Lower leg skin (tissue), 4 donors: ENCODE data around the gene BNC2. TPM values are rescaled to one million over a fixed set of nuclear protein-coding genes. Genes with fewer than 3 reads are reported as not detected.

Source experiments
- DNase-seq, 2 donors: peaks; one replicate each; pipeline ENCODE4 v3.0.0-alpha.2; 2019; ENCODE audit warnings: low spot score in 2 of 2
- H3K4me3 ChIP-seq: fragments of 200-600 bp; sonication (generic); 2 replicates; pipeline ENCODE4 v1.5.1; 2017; ENCODE audit warnings: mild to moderate bottlenecking, low read depth; ENCODE audit not compliant: poor library complexity, severe bottlenecking
- CTCF ChIP-seq, 3 donors: fragments of 450-650 bp; IDR thresholded peaks; one replicate each; pipeline ENCODE4 v1.5.1; 2016; ENCODE audit warnings: antibody characterized with exemption in 3 of 3, mild to moderate bottlenecking in 3 of 3, moderate library complexity in 2 of 3
- POLR2A ChIP-seq, 2 donors: fragments of 450-650 bp; IDR thresholded peaks; one replicate each; pipeline ENCODE4 v1.6.1; 2016 to 2017; ENCODE audit warnings: antibody characterized with exemption in 2 of 2, mild to moderate bottlenecking in 1 of 2, moderate library complexity in 1 of 2
- WGBS, 2 donors: methylation state at CpG; one replicate each; pipeline ENCODE4 v1.1.5; 2018; 5-methylcytosine and 5-hydroxymethylcytosine counted together
- intact Hi-C: fragments of 100-400 bp; cut with DNase I; formaldehyde crosslinking; loops from one replicate; pipeline ENCODE4 v1.15.0; 2023; ENCODE audit warnings: low total_unique reads
- total RNA-seq, 4 donors: library from RNA; depleted of rRNA; stranded (reverse); fragments of >200 nt; gene quantifications; one replicate each; pipeline ENCODE4 v1.1.0, GENCODE V29; 2016

BNC2 gene
- total RNA-seq, 4 donors from 2014 or later, result 1.7 to 8.5 (median 3.7) TPM

- intact Hi-C loops, result no loop called here
- TF ChIP-seq POLR2A (IDR thresholded peaks at IDR 0.05) (no peak), CTCF (IDR thresholded peaks at IDR 0.05) (no peak)
- no peak for DNase-seq
- no peak overlapping the region for H3K4me3 ChIP-seq
- WGBS, 2 donors, result 61 to 83% methylated on average over 3 of the region's 3 CpGs
Measured at GRCh38 chr9:16725066-16725465, 145.4 kb downstream of the BNC2 start.

- TF ChIP-seq CTCF (IDR thresholded peaks at IDR 0.05) (no peak), POLR2A (IDR thresholded peaks at IDR 0.05) (no peak)
- 39 to 56% methylated on average over 6 of the region's 6 CpGs for WGBS, 2 donors
- peak in 1 of 2 donors; percentile 65 for DNase-seq
- no peak overlapping the region for H3K4me3 ChIP-seq
- intact Hi-C loops, result no loop called here
Measured at GRCh38 chr9:16721972-16722371, 148.5 kb downstream of the BNC2 start.

- 68 to 70% methylated on average over 3 of the region's 3 CpGs for WGBS, 2 donors
- TF ChIP-seq POLR2A (IDR thresholded peaks at IDR 0.05) (no peak), CTCF (IDR thresholded peaks at IDR 0.05) (no peak)
- no peak overlapping the region for H3K4me3 ChIP-seq
- DNase-seq, result no peak
- intact Hi-C loops, result no loop called here
Measured at GRCh38 chr9:16720386-16720785, 150.1 kb downstream of the BNC2 start.

- H3K4me3 ChIP-seq, result no peak overlapping the region
Measured at GRCh38 chr9:16719921-16720320, 150.5 kb downstream of the BNC2 start.

GRCh38 chr9:16718952-16719351 lies 151.5 kb downstream of the BNC2 start:
- no peak overlapping the region for H3K4me3 ChIP-seq
- WGBS, 2 donors, result 85 to 86% methylated on average over 3 of the region's 3 CpGs
- intact Hi-C loops, result loop anchor here (1.0 kb wide), 1 partner anchor 25 kb away; no protein-coding TSS in a partner anchor
- no peak for DNase-seq
- no peak for TF ChIP-seq CTCF (IDR thresholded peaks at IDR 0.05)
- TF ChIP-seq POLR2A (IDR thresholded peaks at IDR 0.05), result no peak

More at GRCh38 chr9:16719921-16720320, 150.5 kb downstream of the BNC2 start:
- intact Hi-C loops, result no loop called here
- TF ChIP-seq CTCF (IDR thresholded peaks at IDR 0.05), result no peak
- 54 to 58% methylated on average over 4 of the region's 4 CpGs for WGBS, 2 donors
- no peak for DNase-seq

- TF ChIP-seq POLR2A (IDR thresholded peaks at IDR 0.05) (no peak), CTCF (IDR thresholded peaks at IDR 0.05) (no peak)
- 89 to 91% methylated on average over 1 of the region's 1 CpG for WGBS, 2 donors
- no peak overlapping the region for H3K4me3 ChIP-seq
- intact Hi-C loops, result loop anchor here (1.0 kb wide), 1 partner anchor 26 kb away; no protein-coding TSS in a partner anchor
- DNase-seq, result no peak
Measured at GRCh38 chr9:16718296-16718695, 152.2 kb downstream of the BNC2 start.
